GM08714 (cell line): ENCODE results near the gene CREG2.

Experiments used
- H3K4me3 ChIP-seq: fragments of 200-500 bp; sonication (Bioruptor generic); 2 replicates; pipeline ENCODE4 v1.5.1; 2014; ENCODE audit warnings: mild to moderate bottlenecking, low read length, inconsistent platforms
- ZNF274 ChIP-seq: IDR thresholded peaks from 2 replicates; pipeline ENCODE4 v1.6.1; 2012; ENCODE audit warnings: mild to moderate bottlenecking, low read depth, low read length

Gene CREG2

GRCh38 chr2:101418460-101419095 lies 31.3 kb upstream of the CREG2 start:
- TF ChIP-seq ZNF274 = no peak
- no peak overlapping the region for H3K4me3 ChIP-seq

- no peak overlapping the region for H3K4me3 ChIP-seq
- TF ChIP-seq ZNF274 = no peak
These were observed 29.3 kb upstream of the CREG2 start for GRCh38 chr2:101416609-101417008.

- no peak overlapping the region for H3K4me3 ChIP-seq
- TF ChIP-seq ZNF274 = no peak
These were observed 28.6 kb upstream of the CREG2 start for GRCh38 chr2:101415884-101416283.

- no peak for TF ChIP-seq ZNF274
- no peak overlapping the region for H3K4me3 ChIP-seq
These were observed 27.9 kb upstream of the CREG2 start for GRCh38 chr2:101415220-101415619.

- H3K4me3 ChIP-seq = no peak overlapping the region
- no peak for TF ChIP-seq ZNF274
These were observed 24.9 kb upstream of the CREG2 start for GRCh38 chr2:101412092-101412694.

- no peak overlapping the region for H3K4me3 ChIP-seq
- TF ChIP-seq ZNF274 = no peak
These were observed 23.4 kb upstream of the CREG2 start for GRCh38 chr2:101410746-101411145.

GRCh38 chr2:101410114-101410513 lies 22.8 kb upstream of the CREG2 start:
- no peak overlapping the region for H3K4me3 ChIP-seq

GRCh38 chr2:101409699-101410098 lies 22.4 kb upstream of the CREG2 start:
- H3K4me3 ChIP-seq = no peak overlapping the region
- no peak for TF ChIP-seq ZNF274

More at GRCh38 chr2:101410114-101410513, 22.8 kb upstream of the CREG2 start:
- TF ChIP-seq ZNF274 = no peak

GRCh38 chr2:101408925-101409324 lies 21.6 kb upstream of the CREG2 start:
- no peak for TF ChIP-seq ZNF274
- no peak overlapping the region for H3K4me3 ChIP-seq

GRCh38 chr2:101405351-101405899 lies 18.1 kb upstream of the CREG2 start:
- no peak overlapping the region for H3K4me3 ChIP-seq
- TF ChIP-seq ZNF274 = no peak

GRCh38 chr2:101403745-101404144 lies 16.4 kb upstream of the CREG2 start:
- no peak overlapping the region for H3K4me3 ChIP-seq
- no peak for TF ChIP-seq ZNF274

GRCh38 chr2:101402630-101403029 lies 15.3 kb upstream of the CREG2 start:
- no peak overlapping the region for H3K4me3 ChIP-seq
- no peak for TF ChIP-seq ZNF274

- TF ChIP-seq ZNF274 = no peak
- no peak overlapping the region for H3K4me3 ChIP-seq
These were observed 14.6 kb upstream of the CREG2 start for GRCh38 chr2:101401906-101402305.

GRCh38 chr2:101401326-101401665 lies 14.0 kb upstream of the CREG2 start:
- no peak overlapping the region for H3K4me3 ChIP-seq
- no peak for TF ChIP-seq ZNF274

GRCh38 chr2:101400506-101401325 lies 13.4 kb upstream of the CREG2 start:
- H3K4me3 ChIP-seq = no peak overlapping the region
- no peak for TF ChIP-seq ZNF274
